ENCODE results near the gene KCTD1.

DNA sequence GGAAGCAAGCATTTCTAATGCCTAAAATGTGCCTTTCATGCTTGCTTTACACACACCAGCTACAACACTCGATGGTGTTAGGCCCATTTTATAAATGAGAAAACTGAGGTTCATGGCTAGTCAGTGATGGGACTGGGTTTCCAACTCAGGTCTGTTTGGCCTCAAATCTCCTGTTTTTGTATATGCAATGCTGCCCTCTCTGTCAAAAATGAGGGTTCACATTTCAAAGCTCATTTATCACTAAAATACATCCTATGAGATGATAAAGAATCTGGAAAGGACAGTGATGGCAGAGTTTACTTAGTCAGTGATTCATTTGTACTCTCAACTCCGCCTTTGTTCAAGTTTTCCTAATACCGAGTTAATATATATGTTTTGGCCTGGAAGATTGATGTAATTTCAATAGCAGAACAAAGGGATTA is 92.3 kb downstream of the KCTD1 start:
- TF ChIP-seq POLR2A (IDR thresholded peaks at IDR 0.05; ENCODE audit: low read length): no peak
- TF ChIP-seq GATA1 (IDR thresholded peaks at IDR 0.05; ENCODE audit: low read depth, low read length): no peak

All from erythroblast (primary cell).